AG04450 (cell line): ENCODE results near the gene LRRC10B. TPM values are rescaled to one million over a fixed set of nuclear protein-coding genes. Genes with fewer than 3 reads are reported as not detected.

Source experiments
- CTCF ChIA-PET: fragments of 300-600, 350-600 bp; formaldehyde crosslinking; extraction: SDS; loops from one replicate; lab custom pipeline; 2022; ENCODE audit warnings: antibody characterized with exemption, inconsistent platforms; lab: Charles Lee
- POLR2A ChIA-PET: fragments of 350-600 bp; formaldehyde crosslinking; extraction: SDS; loops from one replicate; lab custom pipeline; 2021; ENCODE audit warnings: antibody characterized with exemption, inconsistent platforms; lab: Yijun Ruan, JAX
- DNase-seq: peaks from one replicate; pipeline ENCODE4 v3.0.0-alpha.2; 2011; ENCODE audit warnings: low read depth, low spot score
- H3K27ac ChIP-seq: one replicate; pipeline ENCODE4 v1.5.1; 2012; ENCODE audit warnings: low read depth, low read length, control low read depth
- H3K27me3 ChIP-seq: one replicate; pipeline ENCODE4 v1.6.0; 2012; ENCODE audit warnings: low read length; ENCODE audit not compliant: control insufficient read depth, insufficient read depth
- H3K4me3 ChIP-seq: 2 replicates; pipeline ENCODE4 v1.5.1; 2011; ENCODE audit warnings: mild to moderate bottlenecking, low read depth, low read length, control low read depth
- H3K9me3 ChIP-seq: 2 replicates; pipeline ENCODE4 v1.5.1; 2012; ENCODE audit warnings: low read length; ENCODE audit not compliant: control insufficient read depth, insufficient read depth
- CTCF ChIP-seq: IDR thresholded peaks from 2 replicates; pipeline ENCODE4 v1.5.1; 2011; ENCODE audit warnings: low read depth, low read length, control low read depth, inconsistent platforms
- polyA plus RNA-seq: library from polyadenylated mRNA; depleted of rRNA; stranded (reverse); fragments of >200 nt; gene quantifications from 2 replicates; pipeline ENCODE4 v1.2.3, GENCODE V29; 2011

LRRC10B gene
- polyA plus RNA-seq, 1 experiment = not detected

GRCh38 chr11:61472282-61472681 is 36.3 kb upstream of the LRRC10B start:
- TF ChIP-seq CTCF = no peak
- POLR2A ChIA-PET = no interaction called here
- no peak for DNase-seq
- H3K4me3 ChIP-seq = no peak overlapping the region
- no peak overlapping the region for H3K27ac ChIP-seq
- H3K27me3 ChIP-seq = no peaks in the 10 kb centered on the region
- CTCF ChIA-PET = interaction anchor here (0.6 to 2.7 kb wide), 8 partner anchors 8 to 195 kb away, joined by 3 to 22 read pairs (median 6); a partner anchor contains a TSS
- H3K9me3 ChIP-seq = no peaks in the 10 kb centered on the region; the same call in 1 of the 2 replicates

DNA sequence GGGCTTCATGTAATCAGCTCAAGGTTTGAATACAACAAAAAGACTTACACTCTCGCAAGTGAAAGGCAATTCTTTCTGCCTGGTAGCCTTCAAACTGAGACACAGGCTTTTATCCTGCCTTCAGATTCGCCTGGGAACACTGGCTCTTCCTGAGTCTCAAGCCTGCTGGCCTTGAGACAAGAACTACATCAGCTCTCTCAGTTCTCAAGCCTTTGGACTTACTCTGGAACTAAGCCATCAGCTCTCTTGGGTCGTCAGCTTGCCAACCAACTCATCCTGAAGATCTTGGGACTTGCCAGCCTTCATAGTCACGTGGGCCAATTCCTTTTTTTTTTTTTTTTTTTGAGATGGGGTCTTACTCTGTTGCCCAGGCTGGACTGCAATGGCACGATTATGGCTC is 35.7 kb upstream of the LRRC10B start:
- Histone ChIP-seq H3K27ac (no peak overlapping the region), H3K27me3 (peaks cover 2% of the 10 kb centered on the region), H3K4me3 (no peak overlapping the region), H3K9me3 (no peaks in the 10 kb centered on the region; the same call in none of the 2 replicates)
- no peak for TF ChIP-seq CTCF
- DNase-seq = no peak
- CTCF ChIA-PET = interaction anchor here (1.1 to 2.5 kb wide), 5 partner anchors 10 to 165 kb away, joined by 4 to 22 read pairs (median 11); no protein-coding TSS in a partner anchor
- POLR2A ChIA-PET = no interaction called here

DNA sequence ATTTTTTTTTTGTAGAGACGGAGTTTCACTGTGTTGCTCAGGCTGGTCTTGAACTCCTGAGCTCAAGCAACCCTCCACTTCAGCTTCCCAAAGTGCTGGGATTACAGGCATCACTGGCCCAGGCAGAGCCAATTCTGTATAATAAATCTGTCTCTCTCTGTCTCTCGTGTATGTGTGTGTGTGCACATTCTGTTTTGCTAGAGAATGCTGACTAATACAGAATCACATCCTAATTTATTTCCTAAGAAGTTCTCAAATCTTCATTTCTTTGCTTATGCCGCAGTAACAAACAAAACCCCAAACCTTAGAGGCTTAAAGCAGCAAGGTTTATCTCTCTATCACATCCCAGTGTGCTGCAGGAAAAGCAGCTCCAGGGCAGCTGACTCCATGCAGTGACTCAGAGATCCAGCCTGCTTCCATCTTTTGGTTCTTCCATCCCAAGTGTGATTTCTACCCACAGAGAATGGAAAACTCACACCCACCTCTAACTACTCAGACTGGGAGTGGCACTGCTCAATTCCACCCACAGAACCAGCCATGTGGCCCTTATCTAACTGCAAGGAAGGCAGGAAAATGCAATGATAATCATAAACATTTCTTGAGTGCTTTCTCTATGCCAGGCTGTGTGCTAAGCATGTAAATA is 35.1 kb upstream of the LRRC10B start:
- DNase-seq = no peak
- H3K9me3 ChIP-seq = no peaks in the 10 kb centered on the region; the same call in none of the 2 replicates

GRCh38 chr11:61474013-61474643 is 34.4 kb upstream of the LRRC10B start:
- Histone ChIP-seq H3K4me3 (no peak overlapping the region), H3K27ac (no peak overlapping the region), H3K9me3 (no peaks in the 10 kb centered on the region; the same call in none of the 2 replicates), H3K27me3 (peaks cover 6% of the 10 kb centered on the region)
- TF ChIP-seq CTCF = no peak
- DNase-seq = no peak
- POLR2A ChIA-PET = no interaction called here
- CTCF ChIA-PET = interaction anchor here (1.0 to 5.7 kb wide), 5 partner anchors 8 to 165 kb away, joined by 3 to 139 read pairs (median 8); no protein-coding TSS in a partner anchor

More for the DNA sequence above, 35.1 kb upstream of the LRRC10B start:
- no peak for TF ChIP-seq CTCF
- Histone ChIP-seq H3K27ac (no peak overlapping the region), H3K4me3 (no peak overlapping the region), H3K27me3 (peaks cover 3% of the 10 kb centered on the region)
- ChIA-PET POLR2A (no interaction called here), CTCF (interaction anchor here (0.6 to 2.5 kb wide), 4 partner anchors 9 to 165 kb away, joined by 3 to 22 read pairs (median 10); no protein-coding TSS in a partner anchor)

- Histone ChIP-seq H3K4me3 (no peak overlapping the region), H3K27ac (no peak overlapping the region), H3K9me3 (no peaks in the 10 kb centered on the region; the same call in none of the 2 replicates), H3K27me3 (peaks cover 6% of the 10 kb centered on the region)
- CTCF ChIA-PET = interaction anchor here (0.9 to 5.7 kb wide), 8 partner anchors 11 to 259 kb away, joined by 3 to 139 read pairs (median 6); no protein-coding TSS in a partner anchor
- no peak for TF ChIP-seq CTCF
- no peak for DNase-seq
- POLR2A ChIA-PET = no interaction called here
Observed at GRCh38 chr11:61475433-61475832, 33.1 kb upstream of the LRRC10B start.
